ENCODE data around the gene IL12RB1.
A peak's percentile ranks its signal among the peaks of the same experiment; 100 is the strongest.

- TF ChIP-seq, protein P1, sequence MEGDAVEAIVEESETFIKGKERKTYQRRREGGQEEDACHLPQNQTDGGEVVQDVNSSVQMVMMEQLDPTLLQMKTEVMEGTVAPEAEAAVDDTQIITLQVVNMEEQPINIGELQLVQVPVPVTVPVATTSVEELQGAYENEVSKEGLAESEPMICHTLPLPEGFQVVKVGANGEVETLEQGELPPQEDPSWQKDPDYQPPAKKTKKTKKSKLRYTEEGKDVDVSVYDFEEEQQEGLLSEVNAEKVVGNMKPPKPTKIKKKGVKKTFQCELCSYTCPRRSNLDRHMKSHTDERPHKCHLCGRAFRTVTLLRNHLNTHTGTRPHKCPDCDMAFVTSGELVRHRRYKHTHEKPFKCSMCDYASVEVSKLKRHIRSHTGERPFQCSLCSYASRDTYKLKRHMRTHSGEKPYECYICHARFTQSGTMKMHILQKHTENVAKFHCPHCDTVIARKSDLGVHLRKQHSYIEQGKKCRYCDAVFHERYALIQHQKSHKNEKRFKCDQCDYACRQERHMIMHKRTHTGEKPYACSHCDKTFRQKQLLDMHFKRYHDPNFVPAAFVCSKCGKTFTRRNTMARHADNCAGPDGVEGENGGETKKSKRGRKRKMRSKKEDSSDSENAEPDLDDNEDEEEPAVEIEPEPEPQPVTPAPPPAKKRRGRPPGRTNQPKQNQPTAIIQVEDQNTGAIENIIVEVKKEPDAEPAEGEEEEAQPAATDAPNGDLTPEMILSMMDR (optimal IDR thresholded peaks at IDR 0.05 in 1 of 3, IDR thresholded peaks at IDR 0.05 in 1 of 3, conservative IDR thresholded peaks at IDR 0.05 in 1 of 3; ENCODE audit: extremely low read depth in 1 of 3, insufficient read depth in 2 of 3, low read length in 3 of 3): peak in 1 of 3 experiments; percentile 7
- TF ChIP-seq EZH2 (IDR thresholded peaks at IDR 0.05; ENCODE audit: low read length): no peak
Observed at GRCh38 chr19:18074192-18074591, 12.5 kb downstream of the IL12RB1 start.

Data from keratinocyte (primary cell).